ENCODE data around the gene CHST8. TPM values are rescaled to one million over a fixed set of nuclear protein-coding genes. Genes with fewer than 3 reads are reported as not detected.

CHST8 gene
- total RNA-seq, 4 donors from 2014 or later, result 0.66 TPM; not detected in 3

GRCh38 chr19:33606556-33606955 is 15.2 kb upstream of the CHST8 start:
- intact Hi-C loops (cut with DNase I), result no loop called here
- 48% methylated on average over 4 of the region's 4 CpGs for WGBS
- Histone ChIP-seq H3K27ac (replicated peaks in 1 of 4) (no peak overlapping the region), H3K9me3 (peaks cover 0 to 30% (median 14%) of the 10 kb centered on the region in 4 donors), H3K4me1 (no peaks in the 10 kb centered on the region), H3K36me3 (no peaks in the 10 kb centered on the region), H3K4me3 (no peak overlapping the region), H3K27me3 (peaks cover 0 to 5% (median 0%) of the 10 kb centered on the region in 4 donors)
- DNase-seq (ENCODE audit: extremely low spot score), result no peak
- no peak for TF ChIP-seq CTCF (IDR thresholded peaks at IDR 0.05)
- no peak for TF ChIP-seq POLR2AphosphoS5 (IDR thresholded peaks at IDR 0.05)
- no peak for TF ChIP-seq EP300 (IDR thresholded peaks at IDR 0.05)
- TF ChIP-seq POLR2A (IDR thresholded peaks at IDR 0.05; ENCODE audit: low read depth), result no peak

GRCh38 chr19:33609353-33609752 is 12.4 kb upstream of the CHST8 start:
- Histone ChIP-seq H3K9me3 (peaks cover 0 to 10% (median 2%) of the 10 kb centered on the region in 4 donors), H3K27me3 (peaks cover 0 to 22% (median 1%) of the 10 kb centered on the region in 4 donors), H3K36me3 (no peaks in the 10 kb centered on the region), H3K27ac (replicated peaks in 1 of 4) (no peak overlapping the region), H3K4me3 (no peak overlapping the region), H3K4me1 (no peaks in the 10 kb centered on the region)
- intact Hi-C loops (cut with DNase I), result no loop called here
- no peak for DNase-seq (ENCODE audit: extremely low spot score)
- no peak for TF ChIP-seq POLR2A (IDR thresholded peaks at IDR 0.05; ENCODE audit: low read depth)
- no peak for TF ChIP-seq CTCF (IDR thresholded peaks at IDR 0.05)
- TF ChIP-seq EP300 (IDR thresholded peaks at IDR 0.05), result no peak
- TF ChIP-seq POLR2AphosphoS5 (IDR thresholded peaks at IDR 0.05), result no peak
- 77% methylated on average over 1 of the region's 1 CpG for WGBS

- Histone ChIP-seq H3K4me1 (no peaks in the 10 kb centered on the region), H3K36me3 (no peaks in the 10 kb centered on the region), H3K9me3 (peaks cover 0 to 10% (median 2%) of the 10 kb centered on the region in 4 donors), H3K27me3 (peaks cover 0 to 34% (median 2%) of the 10 kb centered on the region in 4 donors), H3K4me3 (no peak overlapping the region), H3K27ac (replicated peaks in 1 of 4) (no peak overlapping the region)
- intact Hi-C loops (cut with DNase I), result no loop called here
- no peak for DNase-seq (ENCODE audit: extremely low spot score)
- WGBS, result 70% methylated on average over 1 of the region's 1 CpG
- TF ChIP-seq POLR2AphosphoS5 (IDR thresholded peaks at IDR 0.05) (no peak), CTCF (IDR thresholded peaks at IDR 0.05) (no peak), POLR2A (IDR thresholded peaks at IDR 0.05; ENCODE audit: low read depth) (no peak), EP300 (IDR thresholded peaks at IDR 0.05) (no peak)
Measured at GRCh38 chr19:33610588-33610987, 11.2 kb upstream of the CHST8 start.

- Histone ChIP-seq H3K9me3 (peaks cover 0 to 10% (median 2%) of the 10 kb centered on the region in 4 donors), H3K36me3 (no peaks in the 10 kb centered on the region), H3K27me3 (peaks cover 0 to 55% (median 2%) of the 10 kb centered on the region in 4 donors), H3K4me1 (no peaks in the 10 kb centered on the region), H3K4me3 (no peak overlapping the region), H3K27ac (replicated peaks in 1 of 4) (no peak overlapping the region)
- WGBS, result 55% methylated on average over 10 of the region's 11 CpGs
- no peak for DNase-seq (ENCODE audit: extremely low spot score)
- TF ChIP-seq EP300 (IDR thresholded peaks at IDR 0.05), result no peak
- TF ChIP-seq POLR2A (IDR thresholded peaks at IDR 0.05; ENCODE audit: low read depth), result no peak
- no peak for TF ChIP-seq CTCF (IDR thresholded peaks at IDR 0.05)
- no peak for TF ChIP-seq POLR2AphosphoS5 (IDR thresholded peaks at IDR 0.05)
- intact Hi-C loops (cut with DNase I), result no loop called here
Measured at GRCh38 chr19:33612928-33613619, 8.7 kb upstream of the CHST8 start.
